ENCODE data around the gene SEMA3E.
"Not testable (repeated sequence)": the region's sequence is repeated elsewhere in the genome, so short reads cannot be mapped to it uniquely, and the experiment has no call there.

SEMA3E gene

GRCh38 chr7:83552556-83552955 is 96.4 kb downstream of the SEMA3E start:
- not testable (repeated sequence) for DNase-seq

- DNase-seq = no peak
Measured at GRCh38 chr7:83550100-83550499, 98.8 kb downstream of the SEMA3E start.

- DNase-seq = no peak
Measured at GRCh38 chr7:83548250-83548649, 100.7 kb downstream of the SEMA3E start.

- no peak for DNase-seq
Measured at GRCh38 chr7:83547526-83547925, 101.4 kb downstream of the SEMA3E start.

GRCh38 chr7:83546586-83546985 is 102.4 kb downstream of the SEMA3E start:
- DNase-seq = no peak

GRCh38 chr7:83541187-83541960 is 107.6 kb downstream of the SEMA3E start:
- no peak for DNase-seq

GRCh38 chr7:83534488-83534887 is 114.5 kb downstream of the SEMA3E start:
- DNase-seq = no peak

DNA sequence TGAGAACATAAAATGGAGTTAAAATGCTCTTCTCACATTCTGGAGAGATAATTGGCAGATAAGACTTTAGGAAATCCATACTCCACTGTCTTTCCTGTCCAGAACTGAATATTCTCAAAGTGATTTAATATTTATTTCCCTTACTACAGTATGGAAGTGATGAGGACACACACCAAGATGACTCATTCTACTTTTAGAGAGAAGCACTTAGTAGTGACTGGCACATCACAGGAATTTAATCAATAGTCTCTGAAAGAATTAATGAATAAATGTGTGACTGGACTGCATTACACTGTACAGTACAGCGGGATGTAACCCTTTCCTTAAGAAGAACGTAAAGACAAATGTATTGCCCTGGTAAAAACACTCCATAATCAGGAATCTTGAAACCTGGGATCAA is 116.7 kb downstream of the SEMA3E start:
- no peak for DNase-seq

DNA sequence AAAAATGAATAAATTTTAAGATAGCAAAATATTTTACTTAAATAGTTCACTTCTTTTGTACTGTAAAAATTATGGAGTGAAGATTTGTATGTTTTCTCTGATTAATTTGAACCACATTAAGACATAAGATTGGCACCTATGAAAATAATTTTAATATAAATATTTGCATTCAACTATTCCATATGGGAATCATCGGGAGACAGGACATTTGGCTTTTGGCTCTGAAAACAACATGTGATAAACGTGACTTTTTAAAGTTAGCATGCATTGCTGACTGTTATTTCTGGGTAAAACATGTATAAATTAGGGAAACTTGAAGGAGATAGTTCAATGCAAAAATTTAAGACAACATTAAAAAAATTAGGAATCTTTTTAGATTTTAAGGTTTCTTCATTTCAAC is 117.2 kb downstream of the SEMA3E start:
- DNase-seq = no peak

DNA sequence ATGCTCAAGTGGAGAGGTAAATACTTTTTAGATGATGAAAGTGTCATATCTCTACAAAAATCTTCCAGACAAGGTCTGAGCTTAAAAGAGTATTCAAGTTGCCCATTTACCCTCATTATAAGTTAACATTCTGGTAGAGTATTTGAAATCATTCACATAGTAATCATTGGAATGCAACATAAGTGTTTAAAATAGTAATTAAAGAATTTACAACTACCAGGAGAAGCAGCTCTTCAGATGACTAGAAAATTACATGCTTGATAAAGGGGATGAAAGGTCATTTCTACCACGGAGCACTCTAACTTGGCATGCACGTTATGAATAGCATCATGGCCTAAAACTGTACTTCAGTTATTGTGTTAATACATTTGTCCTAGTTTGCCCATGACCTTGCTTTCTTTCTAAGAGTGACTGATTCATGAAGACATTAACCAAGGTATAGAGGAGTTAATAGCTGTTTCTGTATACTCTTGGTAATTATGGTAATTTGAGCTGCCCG is 120.0 kb downstream of the SEMA3E start:
- DNase-seq = no peak

- DNase-seq = no peak
Measured at GRCh38 chr7:83524277-83525075, 124.5 kb downstream of the SEMA3E start.

DNA sequence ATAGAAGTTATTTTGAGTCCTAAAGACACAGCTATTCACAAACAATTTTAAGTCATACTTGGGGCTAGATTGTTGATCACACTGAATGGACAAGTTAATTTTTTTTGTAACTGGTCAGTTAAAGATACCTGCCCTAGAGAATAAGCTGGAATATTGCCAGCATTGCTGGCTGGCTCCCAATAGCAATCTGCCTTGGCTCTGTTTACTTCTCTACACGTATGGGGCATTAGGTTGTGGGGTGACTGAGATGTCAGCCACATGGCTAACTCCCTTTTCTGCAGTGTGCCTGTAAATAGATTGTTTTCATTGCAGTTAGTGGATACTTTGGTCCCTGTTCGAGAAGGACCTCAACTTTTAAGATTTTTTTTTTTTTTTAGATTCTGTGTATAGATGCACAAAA is 128.2 kb downstream of the SEMA3E start:
- no peak for DNase-seq

DNA sequence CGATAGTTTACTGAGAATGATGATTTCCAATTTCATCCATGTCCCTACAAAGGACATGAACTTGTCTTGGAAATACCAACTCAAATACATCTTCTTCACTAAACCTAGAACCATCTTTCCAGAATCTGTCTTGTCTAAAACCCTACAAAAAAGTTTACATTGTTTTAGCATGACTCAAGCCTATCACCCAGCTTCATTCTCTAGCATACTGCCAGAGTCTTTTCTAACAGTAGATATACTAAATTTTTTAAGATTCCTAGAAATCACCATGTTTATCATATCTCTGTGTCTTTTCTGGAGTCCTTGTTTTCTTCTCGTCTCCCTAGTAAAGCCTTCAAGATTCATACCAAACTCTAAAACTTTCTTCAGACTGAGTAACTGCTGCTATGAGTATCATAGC is 129.7 kb downstream of the SEMA3E start:
- DNase-seq = no peak

GRCh38 chr7:83517035-83517700 is 131.8 kb downstream of the SEMA3E start:
- DNase-seq = no peak

- DNase-seq = no peak
Measured at GRCh38 chr7:83514977-83515376, 134.0 kb downstream of the SEMA3E start.

- no peak for DNase-seq
Measured at GRCh38 chr7:83509255-83510021, 139.5 kb downstream of the SEMA3E start.

DNA sequence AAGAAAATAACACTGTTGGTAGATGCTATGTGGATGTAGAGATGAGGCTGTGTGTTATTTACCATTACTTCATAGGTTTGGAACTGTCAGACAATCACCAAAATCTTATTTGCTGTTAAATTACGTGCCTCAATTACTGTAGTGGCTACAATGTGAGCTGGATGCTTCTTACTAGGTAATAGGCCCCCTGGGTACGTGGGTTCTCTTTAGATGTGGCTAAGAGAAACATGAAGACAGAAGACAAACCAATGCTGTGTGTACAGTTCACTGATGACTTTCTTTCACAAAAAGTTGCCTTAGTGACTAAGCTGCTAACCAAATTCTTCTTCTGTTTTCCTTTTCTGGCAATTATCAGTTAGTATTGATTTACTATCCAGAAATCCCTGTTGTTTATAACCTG is 144.6 kb downstream of the SEMA3E start:
- no peak for DNase-seq

DNA sequence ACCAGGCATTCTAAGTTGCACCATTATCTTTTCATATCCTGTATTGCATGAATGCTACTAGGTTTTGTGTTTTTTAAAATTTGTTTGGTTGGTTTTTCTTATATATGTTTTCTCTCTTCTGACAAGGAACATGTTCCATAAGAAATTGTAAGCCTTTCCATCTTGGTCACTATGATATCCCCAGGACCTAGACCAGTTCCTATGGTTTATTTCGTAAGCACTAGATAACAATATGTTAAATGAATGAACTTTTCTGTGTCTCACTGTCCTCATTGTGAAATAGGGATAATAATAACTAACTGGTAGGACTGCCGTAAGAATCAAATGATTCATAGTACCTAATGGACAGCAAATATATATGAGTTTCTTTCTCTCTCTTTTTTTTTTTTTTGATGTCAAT is 146.3 kb downstream of the SEMA3E start:
- DNase-seq = no peak

DNA sequence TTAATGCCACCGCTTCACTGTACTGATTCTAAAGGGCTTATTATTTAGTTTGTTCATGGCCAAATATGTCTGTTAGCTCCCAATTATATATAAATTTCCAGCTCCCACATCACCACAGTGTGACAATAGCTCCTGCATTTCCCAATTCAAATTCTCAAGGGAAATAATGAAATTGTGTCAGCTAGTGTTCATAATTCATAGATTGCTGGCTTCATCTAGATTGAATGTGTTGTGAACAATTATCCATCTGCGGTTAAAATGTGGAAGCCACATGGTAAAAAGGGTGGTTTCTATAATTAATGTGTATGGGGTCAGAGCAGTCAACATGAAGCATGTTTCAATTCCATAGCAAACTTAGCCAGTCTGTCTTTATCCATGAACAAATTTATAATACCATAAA is 154.3 kb downstream of the SEMA3E start:
- DNase-seq = no peak

- no peak for DNase-seq
Measured at GRCh38 chr7:83492802-83493201, 156.1 kb downstream of the SEMA3E start.

- DNase-seq = no peak
Measured at GRCh38 chr7:83487801-83488200, 161.1 kb downstream of the SEMA3E start.

- DNase-seq = no peak
Measured at GRCh38 chr7:83486957-83487356, 162.0 kb downstream of the SEMA3E start.

DNA sequence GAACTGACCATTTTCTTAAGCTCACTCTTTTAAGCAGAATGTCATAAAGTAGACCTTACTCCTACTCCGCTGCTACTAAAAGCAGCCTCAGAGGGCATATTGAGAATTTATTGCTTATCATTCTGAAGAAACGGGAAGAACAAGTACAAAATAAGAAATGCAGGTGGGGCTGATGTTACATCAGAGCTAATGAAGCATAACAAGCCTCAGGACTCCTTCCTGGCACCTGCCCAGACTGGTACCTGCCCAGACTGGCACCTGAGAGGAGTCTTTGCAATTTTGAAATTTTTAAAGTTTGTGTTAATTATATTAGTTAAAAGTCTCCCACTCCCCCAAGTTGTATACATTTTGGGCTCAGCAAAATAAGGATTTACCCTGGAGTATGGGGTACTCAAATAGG is 162.4 kb downstream of the SEMA3E start:
- DNase-seq = no peak

All from activated T-cell treated with anti-CD3 and anti-CD28 coated beads, Interleukin-2, amount 50 U/mL, for 1 hour (primary cell).